NCI-H510A (cell line): Measurements from ENCODE around the gene POLR2E.
"Not testable (repeated sequence)": the region's sequence is repeated elsewhere in the genome, so short reads cannot be mapped to it uniquely, and the experiment has no call there.

Source experiments
- DNase-seq: peaks from one replicate; lab custom pipeline; 2025; lab: John Stamatoyannopoulos, UW

Gene POLR2E

DNA sequence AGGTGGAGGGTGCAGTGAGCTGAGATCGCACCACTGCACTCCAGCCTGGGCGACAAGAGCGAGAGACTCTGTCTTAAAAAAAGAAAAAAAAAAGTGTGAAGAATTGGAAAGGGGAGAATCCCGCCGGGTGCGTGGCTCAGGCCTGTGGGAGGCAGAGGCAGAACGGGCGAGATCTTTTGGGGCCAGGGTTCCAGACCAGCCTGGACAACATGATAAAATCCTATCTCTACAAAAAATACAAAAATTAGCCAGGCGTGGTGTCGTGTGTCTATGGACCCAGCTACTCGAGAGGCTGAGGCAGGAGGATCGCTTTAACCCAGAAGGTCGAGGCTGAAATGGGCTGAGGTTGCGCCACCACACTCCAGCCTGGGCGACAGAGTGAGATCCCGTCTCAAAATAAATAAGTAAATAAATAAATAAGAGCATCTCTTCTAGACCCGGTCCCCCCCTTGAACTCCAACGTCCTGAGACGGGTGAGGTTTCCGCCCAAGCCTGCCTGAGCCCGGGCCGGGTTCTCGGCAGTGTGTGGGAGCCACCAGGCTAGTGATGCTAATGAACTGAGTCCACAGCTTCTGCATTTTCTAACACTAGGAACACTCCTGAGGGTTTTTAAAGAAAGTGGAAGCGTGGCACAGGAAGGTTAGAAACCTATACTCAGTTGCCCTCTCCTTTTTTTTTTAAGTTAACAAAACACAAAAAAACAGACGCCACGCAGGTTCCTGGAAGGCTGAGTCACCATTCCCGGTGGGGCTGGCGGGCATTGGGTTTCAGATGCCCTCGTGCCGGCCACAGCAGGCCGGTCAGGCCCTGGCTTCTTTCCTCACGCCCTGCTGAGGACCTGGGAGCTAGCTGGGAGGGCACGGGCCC, 30.7 kb upstream of the POLR2E start:
- DNase-seq = no peak

DNA sequence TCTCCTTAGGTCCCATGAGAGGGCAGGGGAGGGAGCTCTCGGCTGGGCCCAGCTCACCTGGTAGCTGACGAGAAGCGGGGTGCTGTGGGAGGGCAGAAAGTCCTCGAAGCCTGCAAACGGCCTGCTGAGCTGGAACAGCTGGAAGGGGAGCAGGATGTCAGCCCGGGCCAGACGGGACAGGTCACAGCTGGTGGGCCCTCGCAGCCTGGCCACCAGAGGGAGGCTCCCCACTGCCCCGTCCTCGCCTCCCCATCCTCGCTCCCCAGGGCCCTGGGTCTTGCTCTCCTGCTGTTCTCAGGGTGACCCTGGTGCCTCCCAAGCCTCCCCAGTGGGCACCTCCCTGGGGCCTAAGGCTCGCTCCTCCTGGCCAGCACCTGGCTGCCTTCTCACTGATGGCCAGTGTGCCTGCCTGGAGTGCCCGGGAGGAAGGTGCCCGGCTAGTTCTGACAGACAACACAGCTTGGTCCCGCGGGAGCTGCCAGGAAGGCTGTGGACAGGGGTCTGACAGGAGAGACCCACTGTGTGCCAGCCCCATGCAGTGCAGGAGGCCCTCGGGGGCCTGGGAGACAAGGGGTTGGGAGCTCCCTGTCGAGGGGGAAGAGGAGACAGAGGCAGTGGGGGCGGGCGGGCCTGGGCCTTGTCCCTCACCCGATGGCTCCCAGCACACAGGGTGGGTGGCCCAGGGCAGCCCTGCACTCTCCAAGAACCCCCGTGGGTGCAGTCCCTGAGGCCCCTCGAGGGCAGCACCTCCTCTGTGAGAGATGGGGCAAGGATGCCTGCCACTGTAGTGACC, 28.9 kb upstream of the POLR2E start:
- DNase-seq = no peak

DNA sequence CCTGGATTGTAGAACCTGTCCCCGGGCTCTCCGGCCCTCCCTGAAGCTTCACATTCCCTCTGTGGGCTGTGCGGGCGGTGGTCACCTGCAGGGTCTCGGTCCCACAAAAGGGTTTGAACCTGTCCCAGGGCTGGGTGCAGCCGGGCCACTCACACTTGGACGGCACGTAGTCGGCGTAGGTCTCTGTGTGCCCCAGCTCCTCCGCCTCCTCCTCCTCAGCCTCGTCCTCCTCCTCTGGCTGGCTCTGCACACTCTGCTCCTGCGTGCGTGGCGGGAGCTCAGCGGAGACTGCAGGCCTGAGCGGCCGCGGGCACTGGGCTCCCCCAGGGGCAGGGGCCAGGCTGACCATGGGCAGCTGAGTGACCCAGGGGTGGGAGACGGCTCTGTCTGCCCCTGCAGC, 28.2 kb upstream of the POLR2E start:
- no peak for DNase-seq

DNA sequence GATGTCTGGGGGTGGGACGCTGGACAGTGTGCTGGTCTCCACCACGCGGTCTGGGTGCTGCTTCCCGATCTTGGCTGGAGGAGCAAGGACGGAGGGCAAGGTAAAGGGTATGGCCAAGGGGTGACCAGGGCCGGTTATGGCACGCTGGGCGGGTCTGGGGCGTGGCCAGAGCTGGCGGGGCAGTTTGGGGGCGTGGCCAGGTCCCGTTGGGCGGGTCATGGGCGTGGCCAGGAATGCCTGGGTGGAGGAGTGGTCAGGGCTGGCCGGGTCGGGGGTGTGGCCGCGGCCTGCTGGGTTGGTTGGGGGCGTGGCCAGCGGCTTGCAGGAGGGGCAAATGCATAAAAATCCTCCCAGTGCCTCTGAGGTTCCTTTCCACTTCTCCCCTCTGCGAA, 27.8 kb upstream of the POLR2E start:
- DNase-seq = no peak

DNA sequence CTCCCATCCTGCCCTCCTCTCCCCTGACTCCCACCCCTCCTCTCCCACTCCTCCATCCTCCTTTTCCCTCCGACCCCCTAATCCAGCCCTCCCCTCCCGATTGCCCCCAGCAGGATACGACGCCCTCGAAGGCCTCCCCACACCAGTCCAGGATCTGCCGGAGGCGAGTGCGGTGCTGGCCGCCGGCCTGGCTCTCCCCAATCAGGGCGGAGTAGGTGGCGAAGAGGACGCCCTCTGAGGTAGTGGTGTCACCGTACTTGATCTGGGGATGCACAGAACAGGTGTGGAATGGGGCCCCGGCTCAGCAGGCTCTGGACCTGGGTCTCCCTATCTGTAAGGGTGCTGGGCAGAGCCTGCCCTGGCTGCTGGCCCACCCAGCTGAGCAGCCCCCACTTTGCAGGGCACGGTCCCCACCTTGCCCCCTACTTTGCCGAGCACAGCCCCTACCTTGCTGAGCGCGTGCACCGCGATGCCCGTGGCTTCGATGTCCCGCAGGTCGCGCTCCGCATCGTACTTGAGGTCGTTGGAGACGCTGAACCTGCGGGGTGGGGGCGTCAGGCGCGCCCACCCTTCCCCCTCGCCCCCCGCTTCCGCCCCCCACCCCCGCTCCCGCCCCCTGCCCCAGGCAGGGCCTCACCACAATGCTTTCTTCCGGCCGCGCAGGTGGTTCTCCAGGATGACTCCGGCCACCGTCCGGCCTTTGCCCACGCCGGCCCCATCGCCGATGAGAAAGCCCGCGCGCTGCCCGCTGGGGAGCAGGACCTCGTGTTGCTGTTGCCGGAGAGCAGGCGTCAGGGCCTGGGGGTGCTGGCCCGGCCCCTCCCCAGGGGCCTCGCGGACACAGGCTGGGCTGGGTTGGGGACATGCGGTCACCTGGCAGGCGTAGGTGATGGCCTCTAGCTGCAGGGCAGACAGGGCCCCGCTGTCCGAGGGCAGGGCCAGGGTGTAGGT, 27.1 kb upstream of the POLR2E start:
- no peak for DNase-seq

DNA sequence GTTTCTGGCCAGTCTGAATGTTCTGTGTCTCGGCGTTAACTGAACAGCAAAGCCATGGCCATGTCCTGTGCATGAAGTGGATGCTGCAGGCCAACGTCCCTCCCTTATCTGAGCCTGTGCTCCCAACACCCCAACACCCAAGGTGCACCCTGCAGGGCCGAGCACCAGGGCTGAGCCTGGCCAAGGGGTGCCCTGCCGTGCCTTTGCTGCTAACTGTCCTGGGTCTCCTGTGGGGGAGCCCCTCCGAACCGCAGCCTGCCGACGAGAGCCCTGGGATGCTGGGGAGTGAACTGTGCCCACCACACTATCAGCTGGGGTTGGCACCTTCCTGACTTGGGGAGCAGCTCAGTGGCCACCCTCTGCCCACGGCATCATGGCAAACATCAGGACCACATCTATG, 26.2 kb upstream of the POLR2E start:
- no peak for DNase-seq

DNA sequence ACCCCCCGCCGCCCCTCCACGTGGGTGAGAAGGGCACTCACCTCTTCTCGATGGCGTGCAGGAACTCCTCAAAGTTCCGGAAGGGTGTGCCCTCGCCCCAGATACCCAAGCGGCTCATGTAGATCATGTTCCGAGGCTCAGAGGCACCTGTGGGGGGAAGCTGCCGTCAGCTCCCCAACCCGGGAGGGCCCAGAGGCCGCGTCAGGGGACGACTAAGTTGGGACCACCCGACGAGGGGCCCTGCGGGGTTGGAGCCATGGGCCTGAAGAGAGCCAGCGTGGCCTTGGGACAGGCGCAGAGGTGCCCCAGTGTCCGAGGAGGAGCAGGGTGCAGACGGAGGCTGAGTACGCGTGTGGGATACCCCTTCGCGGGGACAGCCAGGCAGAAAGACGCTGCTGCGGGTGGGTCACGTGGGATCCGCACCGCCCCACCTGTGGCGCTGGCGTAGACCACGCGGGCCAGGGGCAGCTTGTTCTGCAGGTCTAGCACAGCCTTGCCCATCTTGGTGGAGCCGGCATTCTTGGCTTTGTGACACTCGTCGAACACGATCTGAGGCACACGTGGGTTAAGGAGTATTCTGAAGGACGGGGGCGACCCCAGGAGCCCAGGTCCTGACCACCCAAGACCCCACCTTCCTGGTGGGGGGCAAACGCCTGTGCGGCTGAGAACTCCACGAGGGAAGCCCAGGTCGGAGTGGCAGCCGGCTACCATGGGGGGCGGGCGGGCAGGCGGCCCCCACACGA, 24.5 kb upstream of the POLR2E start:
- DNase-seq = no peak

DNA sequence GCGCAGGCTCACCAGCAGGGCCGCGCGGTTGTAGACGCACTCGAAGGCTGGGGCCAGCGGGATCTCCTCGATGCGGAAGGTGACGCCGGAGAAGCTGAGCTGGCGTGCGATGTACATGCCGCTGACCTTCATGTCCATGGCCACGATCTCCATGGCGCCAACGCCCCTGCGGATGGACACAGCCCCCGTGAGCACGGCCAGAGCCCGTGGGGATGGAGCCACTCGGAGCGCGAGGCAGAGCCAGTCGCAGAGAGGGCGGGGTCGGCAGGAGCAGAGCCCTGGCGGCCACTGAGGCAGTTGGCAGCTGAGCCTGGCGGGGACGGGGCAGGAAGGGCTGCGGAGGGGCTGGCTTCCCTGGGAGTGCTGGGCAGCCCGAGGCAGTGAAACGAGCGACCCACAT, 23.8 kb upstream of the POLR2E start:
- no peak for DNase-seq

DNA sequence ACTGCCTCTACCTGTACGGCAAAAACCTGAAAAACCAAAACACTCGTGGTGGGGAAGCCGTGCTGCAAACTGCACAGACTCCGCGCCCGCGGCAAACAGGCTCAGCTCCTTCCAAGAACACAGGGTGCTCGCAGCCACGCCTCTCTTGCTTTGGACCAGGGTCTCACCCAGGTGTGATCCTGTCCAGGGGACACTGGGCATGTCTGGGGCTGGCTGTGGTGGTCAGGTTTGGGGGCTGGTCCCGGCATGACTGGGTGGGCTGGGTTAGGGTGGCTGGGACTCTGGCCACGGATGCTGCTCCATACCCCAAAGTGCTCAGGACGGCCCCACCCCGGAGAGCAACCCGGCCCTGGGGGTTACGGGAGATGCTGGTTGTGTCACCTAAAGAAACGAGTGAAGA, 22.5 kb upstream of the POLR2E start:
- no peak for DNase-seq

DNA sequence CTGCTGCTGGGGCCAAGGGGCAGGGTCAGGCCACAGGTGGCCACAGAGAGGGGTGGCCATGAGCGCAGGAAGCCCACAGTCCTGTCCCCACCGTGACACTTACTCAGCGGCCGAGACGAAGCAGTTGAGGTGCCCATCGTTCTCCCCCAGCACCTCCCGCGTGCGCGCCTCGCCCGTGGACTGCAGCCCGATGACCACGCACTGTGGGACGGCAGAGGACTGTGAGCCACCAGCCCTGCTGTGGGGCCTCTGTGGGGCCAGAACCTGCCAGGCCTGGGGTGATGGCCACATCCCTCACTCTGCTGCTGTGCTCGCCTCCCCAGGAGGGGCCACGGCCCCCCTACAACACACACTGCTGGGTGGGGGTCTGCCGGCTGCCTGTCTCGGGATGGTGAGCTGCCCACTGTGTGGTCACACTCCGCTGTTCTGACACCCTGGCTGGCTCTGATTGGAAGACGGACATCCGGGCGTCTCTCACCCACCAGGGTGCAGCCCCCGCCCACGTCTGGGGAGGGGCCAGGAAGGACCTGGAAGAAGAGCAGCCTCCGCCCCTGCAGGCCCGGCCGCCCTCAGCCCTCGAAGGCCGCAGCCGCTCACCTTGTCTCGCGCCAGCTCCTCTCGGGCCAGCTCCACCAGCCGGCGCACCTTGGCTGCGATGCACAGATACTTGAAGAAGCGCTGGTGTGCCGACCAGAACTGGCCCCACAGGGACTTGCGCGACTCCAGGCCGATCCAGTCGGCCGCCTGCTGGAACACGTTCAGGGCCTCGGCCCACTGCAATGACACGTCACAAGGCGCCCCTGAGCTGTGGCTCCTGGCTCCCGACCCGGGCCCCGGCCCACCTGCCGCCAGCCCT, 21.8 kb upstream of the POLR2E start:
- DNase-seq = no peak

DNA sequence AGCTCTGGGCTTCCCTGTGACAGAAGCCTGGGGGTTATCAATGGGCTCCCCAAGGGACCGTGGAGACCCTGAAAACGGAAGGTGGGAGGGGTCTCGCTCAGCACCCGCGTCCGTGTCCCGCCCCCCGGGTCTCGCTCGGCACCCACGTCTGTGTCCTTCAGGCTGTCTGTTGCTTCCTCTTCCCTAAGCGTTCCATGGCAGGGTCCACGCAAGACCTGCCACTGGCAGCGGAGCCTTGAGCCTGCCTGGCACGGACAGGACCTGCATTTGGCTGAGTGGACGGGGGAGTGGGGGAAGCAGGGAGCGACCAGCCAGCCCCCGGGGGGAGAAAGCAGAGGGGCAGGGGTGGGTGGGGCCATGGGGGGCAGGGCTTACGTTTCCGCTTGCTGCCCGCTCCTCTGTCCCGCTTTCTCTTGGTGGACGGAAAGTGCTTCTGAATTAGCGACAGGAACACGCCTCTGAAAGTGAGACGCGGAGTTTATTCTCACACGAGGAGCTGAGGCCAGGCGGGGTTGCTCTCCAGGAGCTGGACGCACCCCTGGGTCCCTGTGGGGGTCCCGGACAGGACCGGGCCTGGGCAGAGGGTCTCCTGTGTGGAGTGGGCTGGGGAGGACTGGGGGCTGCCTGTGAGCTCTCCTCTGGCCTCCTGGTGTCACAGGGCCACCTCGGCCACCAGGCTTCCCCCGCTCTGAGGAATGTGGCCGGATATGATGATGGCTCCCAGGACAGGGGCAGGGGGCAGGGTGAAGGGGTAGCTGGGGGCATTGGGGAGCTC, 20.7 kb upstream of the POLR2E start:
- no peak for DNase-seq

DNA sequence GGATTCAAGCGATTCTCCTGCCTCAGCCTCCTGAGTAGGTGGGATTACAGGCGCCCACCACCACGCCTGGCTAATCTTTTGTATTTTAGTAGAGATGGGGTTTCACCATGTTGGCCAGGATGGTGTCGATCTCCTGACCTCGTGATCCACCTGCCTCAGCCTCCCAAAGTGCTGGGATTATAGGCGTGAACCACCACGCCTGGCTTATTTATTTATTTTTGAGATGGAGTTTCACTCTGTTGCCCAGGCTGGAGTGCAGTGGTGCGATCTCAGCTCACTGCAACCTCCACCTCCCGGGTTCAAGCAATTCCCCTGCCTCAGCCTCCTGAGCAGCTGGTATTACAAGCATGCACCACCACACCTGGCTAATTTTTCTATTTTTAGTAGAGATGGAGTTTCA, 19.6 kb upstream of the POLR2E start:
- not testable (repeated sequence) for DNase-seq

DNA sequence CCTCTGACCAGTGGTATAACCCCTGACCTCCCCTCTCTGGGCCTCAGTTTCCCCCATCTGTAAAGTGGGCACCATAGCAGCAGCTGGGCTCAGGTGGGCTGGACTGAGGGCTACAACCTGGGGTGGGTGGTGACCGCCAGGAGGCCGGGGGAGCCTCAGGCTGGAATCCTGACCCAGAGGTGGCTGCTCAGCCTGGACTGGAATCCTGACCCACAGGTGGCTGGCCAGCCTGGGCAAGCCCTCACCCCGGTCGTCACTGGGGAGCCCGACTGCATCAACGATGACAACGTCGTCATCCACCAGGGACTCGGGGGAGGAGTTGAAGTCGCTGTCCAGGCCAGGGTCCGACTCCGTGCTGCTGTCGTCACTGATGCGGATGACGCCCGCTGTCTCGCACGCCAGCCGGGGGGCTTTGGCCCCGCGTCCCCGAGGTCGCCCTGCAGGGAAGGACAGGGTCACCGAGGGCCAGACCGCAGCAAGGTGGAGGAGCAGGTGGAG, 18.9 kb upstream of the POLR2E start:
- no peak for DNase-seq

DNA sequence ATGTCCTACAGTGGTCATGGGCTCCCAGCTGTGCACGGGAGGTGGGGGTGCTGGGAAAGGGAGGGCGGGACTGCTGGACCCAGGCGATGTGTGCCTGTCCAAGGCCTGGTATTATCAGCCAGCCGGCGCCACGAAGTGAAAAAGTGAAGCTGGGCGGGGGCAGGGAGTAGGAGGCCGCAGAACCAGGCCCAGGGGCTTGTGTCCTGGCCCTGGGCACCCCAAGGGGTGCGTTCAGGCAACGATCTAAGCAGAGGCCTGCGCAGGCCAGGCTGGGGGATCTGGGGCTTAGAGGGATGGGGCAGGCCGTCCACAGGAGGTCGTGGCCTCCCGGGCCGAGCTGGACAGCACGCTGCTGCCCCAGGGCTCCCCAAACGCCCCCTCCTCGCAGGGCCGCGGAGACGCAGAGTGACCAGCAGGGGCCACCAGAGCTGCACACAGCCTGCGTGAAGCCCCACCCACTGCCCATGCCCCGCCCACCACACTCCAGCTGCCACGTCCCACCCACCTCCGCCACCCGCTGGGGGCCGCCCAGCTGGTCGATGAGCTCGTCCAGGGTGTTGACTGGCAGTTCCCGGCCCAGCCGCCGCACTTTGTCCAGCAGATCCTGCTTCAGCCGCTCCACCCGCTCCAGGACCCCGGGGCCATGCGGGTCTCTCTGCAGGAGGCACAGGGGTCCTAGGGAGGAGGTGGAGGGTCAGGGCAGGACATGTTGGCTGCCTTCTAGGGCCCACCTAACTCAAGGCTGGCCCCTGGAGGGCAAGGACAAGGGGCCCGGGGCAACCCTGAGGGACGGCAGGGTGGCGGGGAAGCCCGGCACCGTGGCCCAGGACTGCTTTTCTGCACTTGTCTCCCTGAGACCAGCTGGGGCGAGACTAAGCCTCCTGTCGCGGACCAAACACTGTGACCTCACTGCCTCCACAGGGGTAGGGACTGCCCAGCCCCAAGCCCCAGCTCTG, 18.1 kb upstream of the POLR2E start:
- no peak for DNase-seq

DNA sequence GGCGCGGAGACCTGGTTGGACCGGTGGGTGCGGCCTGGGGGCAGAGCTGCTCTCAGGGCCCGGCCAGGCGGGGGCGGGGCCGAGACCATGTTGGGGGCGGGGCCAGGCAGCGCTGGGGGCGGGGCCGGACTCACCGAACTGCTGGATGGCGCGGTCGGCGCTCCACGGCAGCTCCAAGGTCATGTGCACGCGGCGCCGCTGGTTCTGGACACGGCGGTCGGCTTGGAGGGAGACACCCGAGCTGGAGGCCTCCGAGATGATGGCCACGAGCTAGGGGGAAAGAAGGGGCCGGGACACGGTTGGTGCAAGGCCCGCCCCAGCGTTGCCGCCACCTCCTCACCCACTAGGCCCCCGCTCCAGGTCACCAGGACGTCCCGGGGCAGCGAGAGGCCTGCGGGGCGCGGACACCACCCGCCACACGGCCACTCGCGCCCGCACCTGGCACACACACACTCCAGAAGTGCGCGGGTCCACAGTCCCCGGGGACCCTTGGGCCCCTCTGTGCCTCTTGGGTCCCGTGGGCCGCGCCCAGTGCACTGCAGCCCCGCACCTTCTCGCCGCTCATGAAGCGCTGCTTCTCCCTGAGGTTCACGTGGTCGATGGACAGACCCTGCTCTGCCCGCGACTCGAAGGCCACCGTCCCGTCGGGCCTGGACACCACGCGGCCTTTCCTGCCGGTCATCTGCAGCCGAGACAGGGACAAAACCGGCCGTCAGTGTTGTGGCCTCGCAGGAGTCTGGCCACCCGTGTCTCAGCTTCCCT, 17.3 kb upstream of the POLR2E start:
- no peak for DNase-seq

DNA sequence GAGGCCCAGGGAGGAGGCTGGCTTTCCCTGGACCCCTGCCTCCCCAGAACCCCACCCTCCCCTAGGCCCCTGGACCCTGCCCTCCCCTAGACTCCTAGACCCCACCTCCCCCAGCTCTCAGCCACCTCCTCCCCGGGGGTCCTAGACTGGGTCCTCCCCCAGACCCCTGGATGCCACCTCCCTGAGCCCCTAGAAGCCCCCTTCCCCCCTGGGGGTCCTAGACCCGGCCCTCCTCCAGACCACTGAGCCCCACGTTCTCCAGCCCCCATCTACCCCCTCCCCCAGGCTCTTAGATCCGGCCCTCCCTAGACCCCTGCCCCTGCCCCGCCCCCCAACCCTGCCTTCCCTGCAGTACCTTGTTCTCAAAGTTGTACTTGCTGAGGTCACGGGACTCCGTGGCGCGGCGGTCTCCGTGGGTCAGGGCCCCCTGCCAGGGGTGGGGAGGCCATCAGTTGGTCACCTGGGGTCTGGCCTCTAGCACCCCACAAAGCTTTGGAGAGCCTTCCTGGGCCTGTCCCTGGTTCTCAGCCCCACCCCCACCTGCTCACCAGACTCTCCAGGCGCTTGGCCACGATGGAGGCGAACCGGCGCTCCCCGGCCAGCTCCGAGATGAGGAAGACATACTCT, 16.6 kb upstream of the POLR2E start:
- no peak for DNase-seq
